HG03060 (cell line): ENCODE measurements around the gene TOP2B.

Source experiments
- ATAC-seq: cut with Tn5 transposase; IDR thresholded peaks from one replicate; pipeline ENCODE4 v1.9.1; 2021; ENCODE audit warnings: low read depth, moderate number of reproducible peaks; ENCODE audit not compliant: unreplicated experiment

Gene TOP2B

DNA sequence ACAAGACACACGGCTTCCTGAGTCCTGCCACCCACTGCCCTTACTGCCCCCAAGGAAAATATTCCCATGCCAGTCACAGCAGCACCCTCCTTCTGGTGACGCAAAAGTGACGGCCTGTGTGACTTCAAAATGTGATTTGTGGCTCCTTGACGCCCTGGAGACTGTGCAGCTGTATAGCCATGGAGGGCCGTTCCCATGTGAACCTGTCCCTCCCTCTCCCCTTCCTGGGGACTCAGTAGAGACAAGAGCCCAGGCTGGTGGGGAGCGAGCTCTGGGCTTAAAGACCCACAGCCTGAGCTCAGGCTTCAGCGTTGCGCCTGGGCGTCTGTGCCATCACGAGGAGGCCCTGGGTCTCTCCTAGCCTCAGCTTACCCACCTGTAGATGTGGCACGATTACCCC lies 78.2 kb downstream of the TOP2B start:
- no peak for ATAC-seq

DNA sequence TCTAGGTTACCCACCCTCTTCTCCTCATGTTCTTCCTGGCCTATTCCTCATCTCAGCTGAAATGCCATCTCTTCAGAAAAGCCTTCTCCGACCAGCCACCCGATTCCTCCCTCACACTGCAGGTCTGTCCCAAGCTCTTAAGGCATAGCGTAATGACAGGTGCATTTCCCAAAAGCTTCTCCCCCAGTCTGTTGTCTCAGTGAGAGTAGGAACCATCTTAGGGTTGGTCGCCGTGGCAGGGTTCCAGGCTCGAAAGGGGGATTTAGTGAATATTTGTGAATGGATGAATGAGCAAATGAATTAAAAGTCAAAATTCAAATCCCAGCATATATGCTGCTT lies 78.6 kb downstream of the TOP2B start:
- ATAC-seq = no peak

- no peak for ATAC-seq
These were observed 79.1 kb downstream of the TOP2B start for GRCh38 chr3:25585361-25586166.

GRCh38 chr3:25584011-25584789 lies 80.5 kb downstream of the TOP2B start:
- ATAC-seq = no peak

GRCh38 chr3:25583343-25583742 lies 81.4 kb downstream of the TOP2B start:
- no peak for ATAC-seq

- ATAC-seq = no peak
These were observed 82.5 kb downstream of the TOP2B start for GRCh38 chr3:25582242-25582641.

- ATAC-seq = no peak
These were observed 82.9 kb downstream of the TOP2B start for GRCh38 chr3:25581823-25582222.

- ATAC-seq = no peak
These were observed 83.4 kb downstream of the TOP2B start for GRCh38 chr3:25581335-25581734.

GRCh38 chr3:25580534-25580933 lies 84.2 kb downstream of the TOP2B start:
- ATAC-seq = no peak

- ATAC-seq = no peak
These were observed 86.6 kb downstream of the TOP2B start for GRCh38 chr3:25578059-25578458.

GRCh38 chr3:25576831-25577454 lies 87.8 kb downstream of the TOP2B start:
- ATAC-seq = no peak

DNA sequence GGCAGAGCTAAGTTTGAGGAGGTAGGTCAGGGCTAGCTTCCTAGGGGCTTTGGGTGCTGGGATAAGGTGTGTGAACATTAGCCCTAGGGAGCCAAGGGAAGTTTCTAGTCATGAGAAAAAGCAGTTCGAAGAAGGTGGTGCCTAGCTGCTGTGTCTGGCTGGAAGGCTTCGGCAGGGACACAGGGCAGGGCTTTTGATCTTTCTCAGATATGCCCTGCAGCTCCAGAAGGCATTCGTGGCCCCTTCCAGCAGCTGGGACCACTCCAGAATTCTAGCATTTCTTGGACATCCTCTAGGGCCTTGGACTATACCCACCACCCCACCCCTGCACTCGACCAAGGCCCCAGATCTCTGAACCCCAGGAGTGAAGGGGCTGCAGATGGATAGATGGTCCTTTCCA lies 88.6 kb downstream of the TOP2B start:
- ATAC-seq = no peak

DNA sequence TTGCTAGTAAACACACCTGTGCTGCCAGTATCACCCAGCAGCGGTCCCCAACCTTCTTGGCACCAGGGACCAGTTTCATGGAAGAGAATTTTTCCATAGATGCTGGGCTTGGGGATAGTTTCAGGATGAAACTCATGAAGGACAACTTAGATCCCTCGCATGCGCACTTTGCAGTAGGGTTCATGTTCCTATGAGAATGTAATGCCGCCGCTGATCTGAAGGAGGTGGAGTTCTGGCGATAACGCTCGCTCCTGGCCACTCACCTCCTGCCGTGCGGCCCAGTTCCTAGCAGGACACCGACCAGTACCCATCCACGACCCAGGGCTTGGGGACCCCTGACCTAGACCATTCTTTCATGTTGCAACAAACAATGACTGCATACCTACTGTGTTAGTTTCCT lies 89.7 kb downstream of the TOP2B start:
- ATAC-seq = no peak

DNA sequence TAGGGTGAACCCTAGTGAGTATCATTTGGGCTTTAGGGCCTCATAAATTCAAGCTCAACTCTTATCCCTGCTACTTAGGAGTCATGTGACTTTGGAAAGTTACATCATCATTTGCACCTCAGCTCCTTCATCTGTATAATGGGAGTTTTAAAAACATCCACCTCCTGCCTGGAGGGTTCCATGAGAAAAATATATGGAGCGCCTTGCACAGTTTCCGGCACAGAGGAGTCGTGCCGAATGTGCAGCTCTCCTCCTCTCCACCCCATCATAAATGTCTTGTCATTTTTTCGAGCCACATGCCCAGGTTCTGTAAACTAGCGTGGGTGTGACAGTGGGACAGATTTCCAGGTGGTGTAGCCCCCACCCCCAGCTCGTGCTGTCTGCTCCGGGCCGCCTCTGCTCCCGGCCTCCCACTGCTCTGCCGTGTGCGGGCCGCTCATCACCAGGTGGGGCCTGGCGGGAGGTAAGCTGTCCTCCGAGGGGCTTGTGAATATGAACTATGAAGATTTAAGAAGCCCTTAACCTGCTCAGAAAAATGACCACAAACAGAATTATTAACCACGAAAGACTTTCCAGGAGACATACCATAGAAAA lies 90.4 kb downstream of the TOP2B start:
- ATAC-seq = no peak

DNA sequence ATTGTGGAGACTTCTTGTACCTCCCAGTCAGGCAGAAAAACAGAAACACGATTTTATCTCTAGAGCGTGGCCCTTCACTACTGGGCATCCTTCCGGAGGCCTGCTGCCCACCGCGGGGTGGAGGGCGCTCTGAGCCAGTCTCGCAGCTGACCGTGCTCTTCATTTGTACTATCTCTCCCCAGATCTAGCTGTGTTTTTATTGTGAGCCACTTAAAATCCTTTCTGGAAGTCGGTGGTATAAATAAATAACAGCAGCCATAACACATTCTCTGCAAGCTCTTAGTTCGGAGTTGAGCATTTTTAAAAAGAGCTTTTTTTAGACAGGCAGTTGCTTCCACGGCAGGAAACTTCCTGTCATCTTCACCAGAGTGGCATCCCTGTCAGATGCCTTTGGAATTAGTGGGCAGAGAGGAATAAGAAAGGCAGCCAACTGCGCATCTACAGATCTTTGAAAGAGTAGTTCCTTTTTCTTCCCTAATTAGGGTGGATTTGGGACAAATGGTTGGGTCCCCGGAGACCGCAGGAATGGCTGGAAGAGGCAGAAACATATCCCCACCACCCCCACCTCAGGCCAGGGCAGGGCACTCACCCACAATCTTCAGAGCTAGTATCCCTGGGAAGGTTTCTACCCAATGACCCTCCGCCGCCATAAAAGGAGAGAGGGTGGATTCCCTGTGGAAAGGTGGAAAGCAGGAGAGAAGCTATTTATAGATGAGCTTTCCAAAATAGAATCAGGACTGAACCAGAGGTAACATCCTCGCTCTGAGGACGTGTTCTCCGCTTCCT lies 91.1 kb downstream of the TOP2B start:
- no peak for ATAC-seq

- no peak for ATAC-seq
These were observed 91.8 kb downstream of the TOP2B start for GRCh38 chr3:25572919-25573385.

DNA sequence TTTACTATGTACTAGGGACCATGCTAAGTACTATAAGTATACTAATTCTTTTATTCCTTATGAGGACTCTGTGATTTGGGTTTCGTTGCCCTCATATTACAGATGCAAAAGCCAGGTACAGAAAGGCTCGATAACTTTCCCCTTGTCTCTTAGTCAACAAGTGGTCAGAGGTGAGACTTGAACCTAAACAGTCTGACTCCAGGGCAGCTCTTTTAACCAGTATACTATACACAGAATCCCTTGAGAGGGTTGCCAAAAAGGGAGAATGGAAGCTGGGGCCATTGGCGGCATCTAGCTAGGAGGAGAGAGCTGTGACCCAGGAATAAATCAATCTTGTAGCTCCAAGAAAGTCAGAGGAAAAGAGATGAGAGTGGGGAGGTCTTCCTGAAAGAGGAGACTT lies 92.4 kb downstream of the TOP2B start:
- ATAC-seq = no peak

DNA sequence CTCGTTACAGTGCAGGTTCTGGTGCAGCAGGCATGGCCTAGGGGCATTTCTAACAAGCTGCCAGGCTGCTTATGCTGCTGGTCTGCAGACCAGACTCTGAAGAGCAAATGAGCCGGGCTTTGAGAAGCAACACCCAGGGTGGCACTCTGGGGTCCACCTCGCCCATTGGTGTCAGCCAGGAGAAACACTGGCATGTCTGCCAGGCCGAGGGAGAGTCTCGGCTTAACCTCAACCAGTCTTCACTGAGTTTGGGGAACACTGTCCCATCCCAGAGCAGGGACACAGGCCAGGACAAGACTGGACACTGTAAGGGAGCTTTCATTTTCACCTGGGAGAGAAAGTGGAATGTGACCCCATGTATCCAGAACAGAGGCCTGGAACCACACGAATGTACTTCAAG lies 93.4 kb downstream of the TOP2B start:
- ATAC-seq = no peak

DNA sequence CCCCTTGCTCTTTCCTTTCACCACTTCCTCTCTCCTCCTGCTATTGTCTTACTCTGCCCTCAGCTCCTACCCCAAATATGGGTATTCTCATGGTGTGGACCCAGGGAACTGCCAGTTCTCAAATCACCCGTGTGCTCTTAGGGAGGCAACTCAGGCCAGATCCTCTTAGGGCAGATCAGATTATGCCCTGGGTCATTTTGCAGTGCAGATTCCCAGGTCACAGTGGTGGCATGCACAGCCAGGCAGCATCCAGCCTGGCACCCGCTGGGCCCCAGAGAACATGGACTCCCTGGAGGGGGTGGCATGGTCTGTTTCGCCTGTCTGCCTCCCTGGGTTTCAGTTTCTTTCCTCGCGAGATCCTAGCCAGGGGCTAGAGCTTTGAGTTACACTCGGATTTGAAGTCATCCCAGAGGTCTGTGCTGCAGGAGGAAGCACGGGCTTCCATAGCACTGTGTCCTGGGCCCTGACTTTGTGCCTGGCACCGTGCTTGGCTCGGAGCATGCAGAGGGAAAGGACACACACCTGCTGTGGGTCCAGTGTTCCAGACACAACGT lies 96.1 kb downstream of the TOP2B start:
- no peak for ATAC-seq
